Activated CD8-positive, alpha-beta memory T cell treated with anti-CD3 and anti-CD28 coated beads, Interleukin-2, amount 50 U/mL, for 24 hours (primary cell): ENCODE data around the gene SAXO1.
"Not testable (repeated sequence)": the region's sequence is repeated elsewhere in the genome, so short reads cannot be mapped to it uniquely, and the experiment has no call there.

Source experiments
- DNase-seq: peaks from one replicate; pipeline ENCODE4 v3.0.0-alpha.2; 2020; ENCODE audit errors: extremely low read depth

Gene SAXO1, protein sequence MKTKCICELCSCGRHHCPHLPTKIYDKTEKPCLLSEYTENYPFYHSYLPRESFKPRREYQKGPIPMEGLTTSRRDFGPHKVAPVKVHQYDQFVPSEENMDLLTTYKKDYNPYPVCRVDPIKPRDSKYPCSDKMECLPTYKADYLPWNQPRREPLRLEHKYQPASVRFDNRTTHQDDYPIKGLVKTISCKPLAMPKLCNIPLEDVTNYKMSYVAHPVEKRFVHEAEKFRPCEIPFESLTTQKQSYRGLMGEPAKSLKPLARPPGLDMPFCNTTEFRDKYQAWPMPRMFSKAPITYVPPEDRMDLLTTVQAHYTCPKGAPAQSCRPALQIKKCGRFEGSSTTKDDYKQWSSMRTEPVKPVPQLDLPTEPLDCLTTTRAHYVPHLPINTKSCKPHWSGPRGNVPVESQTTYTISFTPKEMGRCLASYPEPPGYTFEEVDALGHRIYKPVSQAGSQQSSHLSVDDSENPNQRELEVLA

DNA sequence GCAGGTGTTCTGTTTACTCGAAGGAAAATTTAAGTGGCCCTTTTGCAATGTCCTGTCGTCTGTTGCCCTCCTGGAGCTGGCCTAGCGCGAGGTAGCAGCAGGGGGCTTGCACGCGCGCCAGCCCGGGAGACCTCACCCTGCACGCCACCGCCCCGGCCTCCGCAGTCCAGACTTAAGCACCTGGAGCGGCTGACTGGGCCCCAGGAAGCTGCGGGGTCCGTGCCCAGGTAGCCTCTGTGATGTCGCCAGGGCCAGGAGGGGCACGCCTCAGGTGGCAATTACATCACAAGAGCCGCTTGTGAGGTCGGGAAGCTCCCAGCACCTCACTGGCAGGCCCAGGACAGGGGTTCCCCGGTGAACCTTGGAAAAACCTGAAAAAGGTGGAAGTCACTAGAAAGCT is at the start of gene SAXO1:
TSS of gene SAXO1 (minus strand) at position 195 of the 400 bp plus-strand sequence. CDS start 301 bp downstream, outside the sequence.
- no peak for DNase-seq

DNA sequence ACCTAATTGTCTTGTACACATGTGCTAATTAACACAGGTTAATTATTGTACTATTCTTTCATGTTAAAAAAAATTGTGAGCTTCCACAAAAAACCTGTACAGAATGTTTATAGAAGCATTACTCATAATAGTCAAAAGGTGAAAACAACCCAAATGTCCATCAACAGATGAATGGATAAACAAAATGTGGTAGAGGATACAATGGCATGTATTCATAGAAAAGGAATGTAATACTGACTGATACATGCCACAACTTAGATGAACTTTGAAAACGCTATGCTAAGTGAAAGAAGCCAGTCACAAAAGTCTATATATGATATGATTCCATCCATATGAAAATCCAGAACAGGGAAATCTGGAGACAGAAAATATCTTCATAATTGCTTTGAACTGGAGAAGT is 41.8 kb upstream of the SAXO1 start:
- no peak for DNase-seq

DNA sequence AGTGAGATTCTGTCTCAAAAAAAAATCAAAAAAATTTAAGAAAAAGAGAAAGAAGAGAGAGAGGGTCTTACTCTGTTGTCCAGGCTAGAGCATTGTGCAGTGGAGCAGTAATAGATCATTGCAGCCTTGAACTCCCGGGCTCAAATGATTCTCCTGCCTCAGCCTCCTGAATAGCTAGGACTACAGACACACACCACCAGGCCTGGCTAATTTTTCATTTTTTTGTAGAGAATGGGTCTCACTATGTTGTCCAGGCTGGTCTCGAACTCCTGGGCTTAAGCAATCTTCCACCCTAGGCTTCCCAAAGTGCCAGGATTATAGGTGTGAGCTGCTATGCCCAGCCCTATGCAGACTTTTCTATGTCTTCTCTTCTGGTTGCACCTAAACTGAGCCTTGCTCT is 41.2 kb upstream of the SAXO1 start:
- no peak for DNase-seq

DNA sequence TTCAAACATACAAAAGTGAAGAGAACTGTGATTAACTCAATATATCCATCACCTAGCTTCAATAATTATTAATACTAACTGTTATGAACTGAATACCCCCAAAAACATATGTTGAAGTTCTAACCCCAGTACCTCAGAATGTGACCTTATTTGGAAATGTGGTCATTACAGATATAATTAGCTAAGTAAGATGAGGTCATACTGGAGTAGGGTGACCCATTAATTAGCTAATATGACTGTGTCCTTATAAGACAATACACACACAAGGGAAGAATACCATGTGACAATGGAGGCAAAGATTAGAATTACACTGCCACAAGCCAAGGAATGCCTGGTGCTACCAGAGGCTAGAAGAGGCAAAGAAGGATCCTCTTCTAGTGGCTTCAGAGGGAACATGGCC is 24.0 kb upstream of the SAXO1 start:
- no peak for DNase-seq

DNA sequence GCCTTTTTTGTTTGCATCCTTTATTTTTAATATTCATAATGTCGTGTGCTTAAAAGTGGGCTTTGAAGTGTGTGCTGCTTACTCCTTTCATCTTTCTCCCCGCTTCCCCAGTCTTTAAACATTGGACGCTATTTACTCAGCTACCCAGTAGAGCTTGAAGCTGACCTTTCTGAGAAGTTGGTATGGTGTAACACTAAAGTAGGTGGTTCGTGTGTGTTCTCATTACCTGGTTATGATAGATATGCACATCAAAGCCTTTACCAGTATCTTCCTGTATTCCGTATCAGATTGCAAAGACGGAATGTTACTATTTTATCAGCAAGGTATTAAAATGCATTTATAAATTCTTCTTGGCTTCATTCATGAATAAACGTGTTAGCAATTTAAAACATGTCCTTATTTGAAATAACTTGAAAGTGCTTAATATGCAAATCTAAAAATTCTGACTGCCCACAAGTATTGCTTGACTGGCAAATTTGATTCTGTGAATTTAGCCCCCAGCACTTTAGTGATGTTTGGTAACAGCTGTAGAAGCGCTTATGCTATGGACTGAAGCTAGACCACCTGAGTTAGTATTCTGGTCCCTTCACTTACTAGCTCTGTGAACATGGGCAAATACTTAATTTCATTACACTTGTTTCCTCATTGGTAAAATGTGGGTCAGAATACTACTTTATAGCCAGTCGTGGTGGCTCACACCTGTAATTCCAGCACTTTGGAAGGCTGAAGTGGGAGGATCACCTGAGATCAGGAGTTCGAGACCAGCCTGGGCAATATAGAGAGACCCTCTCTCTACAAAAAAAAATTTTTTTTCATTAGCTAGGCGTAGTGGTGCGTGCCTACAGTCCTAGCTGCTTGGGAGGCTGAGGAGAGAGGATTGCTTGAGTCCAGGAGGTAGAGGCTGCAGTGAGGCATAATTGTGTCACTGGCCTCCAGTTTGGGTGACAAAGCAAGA is 17.9 kb upstream of the SAXO1 start:
- DNase-seq, result no peak

DNA sequence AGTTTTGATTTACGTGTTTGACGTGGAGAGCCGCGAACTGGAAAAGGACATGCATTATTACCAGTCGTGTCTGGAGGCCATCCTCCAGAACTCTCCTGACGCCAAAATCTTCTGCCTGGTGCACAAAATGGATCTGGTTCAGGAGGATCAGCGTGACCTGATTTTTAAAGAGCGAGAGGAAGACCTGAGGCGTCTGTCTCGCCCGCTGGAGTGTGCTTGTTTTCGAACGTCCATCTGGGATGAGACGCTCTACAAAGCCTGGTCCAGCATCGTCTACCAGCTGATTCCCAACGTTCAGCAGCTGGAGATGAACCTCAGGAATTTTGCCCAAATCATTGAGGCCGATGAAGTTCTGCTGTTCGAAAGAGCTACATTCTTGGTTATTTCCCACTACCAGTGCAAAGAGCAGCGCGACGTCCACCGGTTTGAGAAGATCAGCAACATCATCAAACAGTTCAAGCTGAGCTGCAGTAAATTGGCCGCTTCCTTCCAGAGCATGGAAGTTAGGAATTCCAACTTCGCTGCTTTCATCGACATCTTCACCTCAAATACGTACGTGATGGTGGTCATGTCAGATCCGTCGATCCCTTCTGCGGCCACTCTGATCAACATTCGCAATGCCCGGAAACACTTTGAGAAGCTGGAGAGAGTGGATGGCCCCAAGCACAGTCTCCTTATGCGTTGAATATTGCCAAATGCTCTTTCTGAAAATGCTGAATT is 17.1 kb upstream of the SAXO1 start:
- DNase-seq, result no peak

DNA sequence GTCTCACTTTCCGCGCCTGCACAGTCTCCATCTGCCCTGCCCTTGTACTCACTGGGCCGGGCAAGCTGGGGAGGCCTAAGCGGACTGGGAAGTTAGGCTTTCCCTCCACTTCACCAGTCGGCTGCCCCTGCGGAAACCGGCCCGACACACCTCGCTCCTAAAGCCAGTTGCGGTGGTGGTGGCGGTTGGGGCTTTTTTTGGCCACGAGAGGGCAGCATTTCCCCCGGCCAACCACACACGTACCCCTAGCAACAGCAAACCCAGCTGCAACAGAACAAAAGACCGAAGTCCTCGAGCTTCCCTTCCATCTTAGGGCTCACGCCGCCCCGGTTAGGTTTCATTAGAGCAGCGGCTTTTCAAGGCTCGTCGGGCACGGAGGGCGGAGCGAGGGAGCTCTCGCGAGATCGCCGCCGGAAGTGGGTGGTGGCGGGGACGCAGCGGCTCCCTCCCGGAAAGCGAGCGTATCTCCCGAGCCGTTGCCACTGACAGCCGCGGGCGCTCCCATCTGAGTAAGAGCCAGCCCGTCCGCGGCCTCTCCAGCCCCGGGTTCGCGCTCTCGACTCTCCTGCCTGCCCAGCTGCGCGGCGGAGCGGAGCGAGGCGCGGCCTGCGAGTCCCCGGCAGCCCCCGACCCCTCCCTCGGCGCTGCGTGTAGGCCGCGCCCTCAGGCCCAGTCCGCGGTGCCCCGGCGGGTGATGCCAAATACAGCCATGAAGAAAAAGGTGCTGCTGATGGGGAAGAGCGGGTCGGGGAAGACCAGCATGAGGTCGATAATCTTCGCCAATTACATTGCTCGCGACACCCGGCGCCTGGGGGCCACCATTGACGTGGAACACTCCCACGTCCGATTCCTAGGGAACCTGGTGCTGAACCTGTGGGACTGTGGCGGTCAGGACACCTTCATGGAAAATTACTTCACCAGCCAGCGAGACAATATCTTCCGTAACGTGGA is 16.2 kb upstream of the SAXO1 start, which contains the start of gene RRAGA:
TSS of gene RRAGA (plus strand) at position 462 of the 951 bp plus-strand sequence. CDS start at position 695, 233 bp downstream.
- peak; percentile 81 for DNase-seq

DNA sequence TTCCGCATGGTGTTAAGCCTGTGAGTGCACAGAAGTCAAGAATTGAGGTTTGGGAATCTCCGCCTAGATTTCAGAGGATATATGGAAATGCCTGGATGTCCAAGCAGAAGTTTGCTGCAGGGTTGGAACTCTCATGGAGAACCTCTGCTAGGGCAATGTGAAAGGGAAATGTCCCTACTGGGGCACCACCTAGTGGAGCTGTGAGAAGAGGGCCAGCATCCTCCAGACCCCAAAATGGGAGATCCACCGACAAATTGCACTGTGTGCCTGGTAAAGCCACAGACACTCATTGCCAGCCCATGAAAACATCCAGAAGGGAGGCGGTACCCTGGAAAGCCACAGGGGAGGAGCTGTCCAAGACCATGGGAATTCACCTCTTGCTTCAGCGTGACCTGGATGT is 3.6 kb upstream of the SAXO1 start:
- DNase-seq, result no peak

DNA sequence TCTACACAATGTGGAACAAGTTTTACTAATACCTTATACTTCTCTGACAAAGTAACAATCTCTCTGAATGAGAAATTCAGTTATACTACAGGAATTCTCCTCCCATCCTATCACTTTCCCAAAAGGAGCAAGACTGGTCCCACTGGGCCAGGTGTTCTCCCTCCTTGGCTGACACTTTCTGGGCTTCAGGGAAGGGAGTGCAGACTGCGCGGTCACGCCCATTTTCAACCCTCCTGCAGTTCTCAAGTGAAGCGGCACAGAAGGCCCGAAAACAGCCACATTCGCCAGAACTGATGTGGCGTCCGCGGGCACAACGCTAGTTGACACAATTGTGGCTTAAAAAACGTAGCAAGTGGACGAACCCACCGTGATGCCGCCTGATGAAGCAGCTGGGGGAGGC is 603 bp downstream of the SAXO1 start:
- DNase-seq, result no peak

DNA sequence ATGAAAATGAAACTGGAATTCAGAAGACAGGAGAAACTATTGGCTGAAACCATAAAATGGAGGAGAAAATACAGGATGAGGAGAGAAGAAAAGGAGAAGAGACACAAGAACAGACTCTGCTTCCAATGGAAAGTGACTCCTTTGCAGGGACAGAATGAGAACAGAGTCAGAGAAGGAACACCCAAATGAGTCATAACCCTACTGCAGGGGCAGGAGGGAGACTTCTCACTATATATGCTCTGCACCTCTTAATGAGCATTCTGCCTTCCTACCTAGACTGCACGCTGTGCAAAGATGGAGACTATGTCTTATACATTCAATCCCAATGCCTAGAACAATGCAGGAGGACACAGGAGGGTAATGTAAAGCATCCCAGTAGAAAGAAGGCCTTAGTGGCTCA is 2.1 kb downstream of the SAXO1 start:
- DNase-seq, result no peak

DNA sequence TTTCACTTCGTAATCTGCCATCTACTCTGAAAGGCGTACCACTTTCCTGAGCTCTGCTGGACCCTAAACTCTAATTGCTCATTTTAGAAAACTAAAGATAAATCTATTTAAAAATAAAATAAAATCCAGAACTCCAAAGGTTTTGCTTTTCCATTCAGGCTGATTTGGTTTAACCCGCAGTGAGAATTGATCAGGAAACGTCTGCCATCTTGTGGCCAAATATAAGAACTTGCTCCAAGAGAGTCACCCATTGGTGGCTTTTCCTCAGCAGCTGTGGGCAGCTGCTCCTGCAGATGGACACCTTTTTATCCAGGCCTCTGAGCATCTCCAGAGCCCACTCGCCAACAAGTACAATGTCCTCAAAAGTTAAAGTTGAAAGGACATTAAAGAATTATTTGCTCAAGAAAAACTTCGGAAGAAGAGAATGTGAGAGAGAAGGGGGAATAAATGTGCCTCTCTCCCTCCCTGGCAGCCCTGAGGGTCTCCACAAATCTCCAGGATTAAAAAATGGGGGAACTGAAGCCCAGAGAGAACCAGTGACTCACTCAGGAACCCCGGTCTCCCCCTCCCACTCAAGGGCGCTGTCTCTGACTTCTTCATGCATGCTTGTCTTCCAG is 4.1 kb downstream of the SAXO1 start:
- no peak for DNase-seq

DNA sequence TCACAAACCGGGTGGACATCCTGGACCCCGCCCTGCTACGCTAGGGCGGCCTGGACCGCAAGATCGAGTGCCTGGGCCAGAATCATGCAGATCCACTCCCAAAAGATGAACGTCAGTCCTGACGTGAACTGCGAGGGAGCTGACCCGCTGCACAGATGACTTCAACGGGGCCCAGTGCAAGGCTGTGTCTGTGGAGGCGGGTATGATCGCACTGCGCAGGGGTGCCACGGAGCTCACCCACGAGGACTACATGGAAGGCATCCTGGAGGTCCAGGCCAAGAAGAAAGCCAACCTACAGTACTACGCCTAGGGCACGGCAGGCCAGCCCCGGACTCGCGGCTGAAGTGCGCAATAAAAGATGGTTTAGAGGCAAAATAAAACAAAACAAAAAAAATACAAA is 5.2 kb downstream of the SAXO1 start:
- DNase-seq, result no peak

DNA sequence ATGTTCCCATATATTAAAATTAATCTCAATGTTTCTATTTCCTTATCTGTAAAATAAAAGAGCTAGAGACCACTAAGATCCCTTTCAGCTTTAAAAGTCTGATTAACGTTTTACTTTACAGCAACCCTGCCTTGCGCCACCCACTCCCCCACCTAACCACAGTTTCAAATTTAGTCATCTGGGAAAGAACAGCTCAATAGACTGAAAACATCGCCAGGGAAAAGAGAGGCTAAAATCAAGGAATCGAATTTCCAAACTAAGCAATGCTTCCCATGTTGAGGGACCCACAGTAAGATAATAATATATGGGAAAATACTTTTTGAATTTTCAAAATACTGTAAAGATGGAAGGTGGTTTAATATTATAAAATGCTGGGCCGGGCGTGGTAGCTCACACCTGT is 6.6 kb downstream of the SAXO1 start:
- DNase-seq, result no peak

DNA sequence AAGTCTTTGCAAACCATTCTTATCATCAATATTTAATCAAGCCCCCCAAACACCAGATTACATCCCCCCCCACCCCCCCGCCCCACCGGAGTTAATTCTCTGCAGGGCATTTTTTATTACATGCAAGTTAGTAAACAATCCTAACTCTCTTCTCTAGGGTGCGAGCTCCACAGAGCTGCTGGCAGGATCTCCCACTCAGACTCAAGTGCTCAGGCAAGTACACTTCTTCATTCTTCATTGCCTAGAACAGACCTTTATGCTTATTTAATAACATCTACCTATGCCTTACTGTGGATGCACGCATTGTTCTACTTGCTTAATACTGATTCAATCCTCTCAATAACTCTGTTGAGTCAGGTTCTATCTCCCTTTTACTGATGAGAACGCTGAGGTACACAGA is 9.9 kb downstream of the SAXO1 start:
- DNase-seq, result no peak

DNA sequence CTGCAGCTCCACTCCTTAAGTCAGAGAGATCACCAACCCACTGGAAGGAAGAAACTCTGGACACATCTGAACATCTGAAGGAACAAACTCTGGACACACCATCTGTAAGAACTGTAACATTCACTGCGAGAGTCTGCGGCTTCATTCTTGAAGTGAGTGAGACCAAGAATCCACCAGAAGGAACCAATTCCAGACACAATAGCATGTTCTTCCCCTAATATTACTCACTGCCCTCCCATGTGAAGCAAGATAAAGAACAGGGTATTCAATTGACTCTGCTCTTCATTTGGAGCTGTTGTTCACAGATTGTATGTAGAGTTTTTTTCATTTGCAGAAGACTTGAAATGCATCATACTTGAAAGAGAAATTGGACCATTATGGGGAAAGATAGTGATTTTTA is 10.8 kb downstream of the SAXO1 start:
- DNase-seq, result no peak

DNA sequence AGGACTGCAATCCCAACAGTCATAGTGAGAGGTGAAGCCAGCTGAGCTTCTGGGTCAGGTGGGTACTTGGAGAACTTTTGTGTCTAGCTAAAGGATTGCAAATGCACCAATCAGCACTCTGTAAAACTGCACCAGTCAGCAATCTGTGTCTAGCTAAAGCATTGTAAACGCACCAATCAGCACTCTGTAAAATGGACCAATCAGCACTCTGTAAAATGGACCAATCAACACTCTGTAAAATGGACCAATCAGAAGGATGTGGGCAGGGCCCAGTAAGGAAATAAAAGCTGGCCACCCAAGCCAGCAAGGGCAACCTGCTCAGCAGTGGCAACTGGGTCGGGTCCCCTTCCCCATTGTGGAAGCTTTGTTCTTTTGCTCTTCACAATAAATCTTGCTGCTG is 11.4 kb downstream of the SAXO1 start:
- DNase-seq, result not testable (repeated sequence)

DNA sequence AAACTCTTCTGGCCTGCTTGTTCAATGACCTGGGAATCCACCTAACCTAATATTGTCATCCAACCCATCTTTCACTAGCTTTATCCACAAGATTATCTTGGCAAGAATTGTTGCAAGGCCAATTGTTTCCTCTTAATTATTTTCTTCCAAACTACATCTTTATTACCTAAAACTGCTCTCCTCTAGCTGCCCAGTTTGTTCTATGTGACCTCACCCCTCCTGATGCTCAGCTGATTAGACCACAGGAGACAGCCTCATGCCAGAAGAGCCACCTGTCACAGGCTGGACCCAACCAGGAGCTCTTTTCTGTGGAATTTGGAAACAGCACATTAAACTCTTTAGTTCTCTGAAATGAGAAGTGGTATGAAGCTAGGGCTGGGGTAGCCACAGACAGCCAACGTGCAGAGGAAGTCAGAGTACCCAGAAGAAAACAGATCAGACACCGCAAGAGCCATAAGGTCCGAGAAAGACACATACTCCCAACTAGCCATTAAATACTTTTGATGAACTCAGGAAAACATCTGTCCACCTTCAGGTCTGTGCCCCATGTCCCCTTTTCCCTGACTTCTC is 12.0 kb downstream of the SAXO1 start:
- DNase-seq, result no peak

DNA sequence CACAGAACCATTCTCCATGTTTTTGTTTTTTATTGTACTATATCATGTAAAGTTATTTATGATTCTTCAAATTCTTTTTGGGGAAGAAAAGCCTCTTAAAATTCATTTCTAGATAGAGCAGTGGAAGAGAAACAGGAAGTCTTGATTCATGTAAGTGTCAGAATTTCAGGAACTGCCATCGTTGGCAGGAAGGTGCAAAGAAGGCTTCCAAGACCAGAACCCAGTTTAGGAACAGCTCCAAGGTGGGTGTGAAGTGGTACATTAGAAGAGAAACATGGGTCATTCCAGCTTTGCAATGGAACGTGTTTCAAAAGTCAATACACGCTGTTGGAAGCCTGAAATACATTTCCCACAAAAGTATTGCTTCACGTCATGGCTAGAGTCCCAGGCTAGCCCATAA is 14.8 kb downstream of the SAXO1 start:
- no peak for DNase-seq

DNA sequence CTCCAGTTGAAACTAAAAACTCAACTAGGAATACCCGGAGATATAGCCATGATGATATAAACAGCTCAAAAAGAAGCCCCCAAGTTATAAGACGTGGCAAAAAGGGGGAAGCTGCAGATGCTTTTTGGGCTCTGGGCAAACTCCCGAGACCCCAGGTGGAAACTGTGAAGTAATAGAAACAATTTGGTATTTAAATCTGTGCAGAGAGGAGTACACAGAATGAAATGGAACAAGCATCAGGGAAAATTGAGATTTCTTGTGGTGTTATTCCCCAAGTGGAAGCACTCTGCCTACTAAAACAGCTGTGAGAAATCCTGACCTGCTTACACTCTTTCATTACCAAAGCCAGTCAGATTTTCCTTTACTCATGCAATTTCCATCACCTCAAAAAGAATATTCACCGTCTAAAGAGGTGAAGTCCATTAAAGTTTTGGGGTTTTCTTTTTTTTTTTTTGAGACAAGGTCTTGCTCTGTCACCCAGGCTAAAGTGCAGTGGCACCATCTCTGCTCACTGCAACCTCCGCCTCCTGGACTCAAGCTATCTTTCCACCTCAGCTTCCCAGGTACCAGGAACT is 23.5 kb downstream of the SAXO1 start:
- no peak for DNase-seq

DNA sequence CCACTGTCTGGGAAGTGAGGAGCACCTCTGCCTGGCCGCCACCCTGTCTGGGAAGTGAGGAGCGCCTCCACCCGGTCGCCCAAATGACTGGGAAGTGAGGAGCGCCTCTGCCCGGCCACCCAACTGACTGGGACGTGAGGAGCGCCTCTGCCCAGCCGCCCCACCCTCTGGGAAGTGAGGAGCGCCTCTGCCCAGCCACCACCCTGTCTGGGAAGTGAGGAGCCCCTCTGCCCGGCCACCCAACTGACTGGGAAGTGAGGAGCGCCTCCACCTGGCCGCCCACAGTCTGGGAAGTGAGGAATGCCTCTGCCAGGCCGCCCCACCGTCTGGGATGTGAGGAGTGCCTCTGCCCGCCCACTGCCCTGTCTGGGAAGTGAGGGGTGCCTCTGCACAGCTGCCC is 32.9 kb downstream of the SAXO1 start:
- no peak for DNase-seq
